HCT116 (cell line): ENCODE measurements around the gene ZNF384.

Source experiments
- CBX3 ChIP-seq: IDR thresholded peaks from 2 replicates; pipeline ENCODE4 v1.6.1; 2012; ENCODE audit warnings: low read depth
- CTCF ChIP-seq, 3 experiments: fragments of 200-600 bp in 1 of 3; sonication (generic) in 1 of 3; IDR thresholded peaks in 2 of 3; conservative IDR thresholded peaks in 1 of 3; 2 replicates each; pipeline ENCODE4 v1.5.1; 2012 to 2017; ENCODE audit warnings: low read depth in 2 of 3, low read length in 2 of 3, antibody characterized with exemption in 1 of 3, borderline replicate concordance in 1 of 3, control low read depth in 1 of 3, mild to moderate bottlenecking in 1 of 3, mixed read lengths in 1 of 3, mixed run types in 1 of 3, moderate library complexity in 1 of 3; ENCODE audit not compliant: insufficient read depth in 1 of 3
- POLR2A ChIP-seq: IDR thresholded peaks from 2 replicates; pipeline ENCODE4 v1.7.0; 2011; ENCODE audit warnings: borderline replicate concordance; ENCODE audit not compliant: insufficient read depth, insufficient read length; ENCODE audit errors: extremely low read depth
- POLR2AphosphoS5 ChIP-seq: IDR thresholded peaks from 2 replicates; pipeline ENCODE4 v1.6.1; 2011; ENCODE audit warnings: mild to moderate bottlenecking, low read depth, low read length, moderate library complexity
- TCF7L2 ChIP-seq: IDR thresholded peaks from 2 replicates; pipeline ENCODE4 v1.7.0; 2011; ENCODE audit warnings: borderline replicate concordance, inconsistent platforms; ENCODE audit not compliant: insufficient read depth, insufficient read length; ENCODE audit errors: extremely low read depth
- YY1 ChIP-seq: IDR thresholded peaks from 2 replicates; pipeline ENCODE4 v1.6.1; 2011; ENCODE audit warnings: low read length, low read depth, moderate library complexity, mild to moderate bottlenecking; ENCODE audit not compliant: insufficient replicate concordance; ENCODE audit errors: extremely low read depth
- ZNF274 ChIP-seq: fragments of 200-500 bp; sonication (Bioruptor generic); IDR thresholded peaks from 2 replicates; pipeline ENCODE4 v1.6.1; 2014; ENCODE audit warnings: mild to moderate bottlenecking, low read depth, low read length, inconsistent platforms
- TF ChIP-seq, protein P1 (sequence below): IDR thresholded peaks from 2 replicates; pipeline ENCODE4 v1.6.1; 2011; ENCODE audit warnings: mild to moderate bottlenecking, low read length, moderate library complexity; ENCODE audit not compliant: insufficient replicate concordance; ENCODE audit errors: extremely low read depth

GRCh38 chr12:6653987-6654386 lies 35.2 kb downstream of the ZNF384 start:
- TF ChIP-seq CTCF (IDR thresholded peaks at IDR 0.05 in 2 of 3, conservative IDR thresholded peaks at IDR 0.05 in 1 of 3; ENCODE audit: borderline replicate concordance in 1 of 3, insufficient read depth in 1 of 3, low read depth in 2 of 3, low read length in 2 of 3) = no peak
- no peak for TF ChIP-seq YY1
- TF ChIP-seq, protein P1, sequence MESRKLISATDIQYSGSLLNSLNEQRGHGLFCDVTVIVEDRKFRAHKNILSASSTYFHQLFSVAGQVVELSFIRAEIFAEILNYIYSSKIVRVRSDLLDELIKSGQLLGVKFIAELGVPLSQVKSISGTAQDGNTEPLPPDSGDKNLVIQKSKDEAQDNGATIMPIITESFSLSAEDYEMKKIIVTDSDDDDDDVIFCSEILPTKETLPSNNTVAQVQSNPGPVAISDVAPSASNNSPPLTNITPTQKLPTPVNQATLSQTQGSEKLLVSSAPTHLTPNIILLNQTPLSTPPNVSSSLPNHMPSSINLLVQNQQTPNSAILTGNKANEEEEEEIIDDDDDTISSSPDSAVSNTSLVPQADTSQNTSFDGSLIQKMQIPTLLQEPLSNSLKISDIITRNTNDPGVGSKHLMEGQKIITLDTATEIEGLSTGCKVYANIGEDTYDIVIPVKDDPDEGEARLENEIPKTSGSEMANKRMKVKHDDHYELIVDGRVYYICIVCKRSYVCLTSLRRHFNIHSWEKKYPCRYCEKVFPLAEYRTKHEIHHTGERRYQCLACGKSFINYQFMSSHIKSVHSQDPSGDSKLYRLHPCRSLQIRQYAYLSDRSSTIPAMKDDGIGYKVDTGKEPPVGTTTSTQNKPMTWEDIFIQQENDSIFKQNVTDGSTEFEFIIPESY = no peak
- no peak for TF ChIP-seq CBX3
- TF ChIP-seq POLR2A = no peak
- no peak for TF ChIP-seq TCF7L2
- TF ChIP-seq POLR2AphosphoS5 = no peak
- TF ChIP-seq ZNF274 = no peak
